B cell (primary cell): Measurements from ENCODE around the gene RPS6KL1. TPM values are rescaled to one million over a fixed set of nuclear protein-coding genes. Genes with fewer than 3 reads are reported as not detected.
A peak's percentile ranks its signal among the peaks of the same experiment; 100 is the strongest.

Experiments used
- ATAC-seq: fragments of 200-7000 bp; cut with Tn5 transposase; one replicate; pipeline ENCODE4 v1.10.0; 2021; ENCODE audit warnings: low read depth, mild to moderate bottlenecking, moderate number of reproducible peaks, moderate library complexity
- CTCF ChIA-PET: fragments of 350-600 bp; sonication (Branson Sonifier 250); formaldehyde crosslinking; loops from one replicate; lab custom pipeline; 2021; ENCODE audit warnings: antibody characterized with exemption, inconsistent platforms; lab: Charles Lee
- POLR2A ChIA-PET: fragments of 350-600 bp; sonication (Branson Sonifier 250); formaldehyde crosslinking; loops from one replicate; lab custom pipeline; 2021; ENCODE audit warnings: antibody characterized with exemption; lab: Charles Lee
- DNase-seq: peaks from one replicate; pipeline ENCODE4 v3.0.0; 2013
- H2AFZ ChIP-seq: 2 replicates; pipeline ENCODE4 v1.6.1; 2012; ENCODE audit warnings: mild to moderate bottlenecking, low read depth, low read length; ENCODE audit not compliant: insufficient read depth, poor library complexity, severe bottlenecking
- H3K27ac ChIP-seq, 2 donors: 1 replicate in 1 of 2; 2 replicates in 1 of 2; pipeline ENCODE4 v1.5.1; 2012 to 2013; ENCODE audit warnings: low read length in 2 of 2, mild to moderate bottlenecking in 2 of 2, moderate library complexity in 1 of 2
- H3K27me3 ChIP-seq, 4 experiments: fragments of 200-600 bp in 1 of 4; sonication (generic) in 1 of 4; replicated peaks in 1 of 4; 1 replicate in 2 of 4; 2 replicates in 2 of 4; pipeline versions ENCODE4 v1.6.1 to v1.7.0; 2013 to 2016; ENCODE audit warnings: low read length in 3 of 4, mild to moderate bottlenecking in 2 of 4, mixed read lengths in 1 of 4, moderate library complexity in 1 of 4; ENCODE audit not compliant: insufficient read depth in 4 of 4, control insufficient read depth in 3 of 4; ENCODE audit errors: control extremely low read depth in 1 of 4
- H3K36me3 ChIP-seq, 2 experiments: replicated peaks in 1 of 2; 1 replicate in 1 of 2; 2 replicates in 1 of 2; pipeline versions ENCODE4 v1.6.1 to v1.7.1; 2013; ENCODE audit warnings: low read length in 1 of 2; ENCODE audit not compliant: insufficient read depth in 2 of 2, control insufficient read depth in 1 of 2; ENCODE audit errors: control extremely low read depth in 1 of 2, extremely low read depth in 1 of 2
- H3K4me1 ChIP-seq, 2 donors: fragments of 200-600 bp in 1 of 2; sonication (generic) in 1 of 2; 1 replicate in 1 of 2; 2 replicates in 1 of 2; pipeline versions ENCODE4 v1.5.1 to v1.6.1; 2013 to 2017; ENCODE audit warnings: low read length in 2 of 2; ENCODE audit not compliant: control insufficient read depth in 2 of 2, insufficient read depth in 2 of 2
- H3K4me2 ChIP-seq: replicated peaks from 2 replicates; pipeline ENCODE3; 2012; ENCODE audit warnings: mild to moderate bottlenecking, low read depth, low read length; ENCODE audit not compliant: poor library complexity, severe bottlenecking
- H3K4me3 ChIP-seq, 5 experiments: fragments of 200-600 bp in 1 of 5; sonication (generic) in 1 of 5; 1 replicate in 3 of 5; 2 replicates in 2 of 5; pipeline versions ENCODE4 v1.5.1 to v1.7.0; 2011 to 2016; ENCODE audit warnings: low read length in 4 of 5, mild to moderate bottlenecking in 4 of 5, low read depth in 2 of 5, control low read depth in 1 of 5, moderate library complexity in 1 of 5; ENCODE audit not compliant: insufficient read depth in 1 of 5; ENCODE audit errors: control extremely low read depth in 1 of 5, extremely low read depth in 1 of 5
- H3K79me2 ChIP-seq: fragments of 200-600 bp; sonication (generic); one replicate; pipeline ENCODE4 v1.6.0; 2016; ENCODE audit warnings: low read length; ENCODE audit not compliant: control insufficient read depth, insufficient read depth
- H3K9ac ChIP-seq: fragments of 200-600 bp; sonication (generic); 2 replicates; pipeline ENCODE4 v1.6.1; 2017; ENCODE audit warnings: mild to moderate bottlenecking, low read length, moderate library complexity
- H3K9me3 ChIP-seq, 3 donors: one replicate each; pipeline versions ENCODE4 v1.6.1 to v1.7.1; 2013; ENCODE audit warnings: low read length in 2 of 3; ENCODE audit not compliant: control insufficient read depth in 2 of 3, insufficient read depth in 1 of 3; ENCODE audit errors: control extremely low read depth in 1 of 3
- H4K20me1 ChIP-seq: 2 replicates; pipeline ENCODE4 v1.6.0; 2012; ENCODE audit warnings: mild to moderate bottlenecking, low read length; ENCODE audit not compliant: insufficient read depth, control insufficient read depth, poor library complexity, severe bottlenecking
- H3K27ac Mint-ChIP-seq: one replicate; pipeline ENCODE4 v1.8.0; 2021; ENCODE audit warnings: mixed read lengths
- H3K27me3 Mint-ChIP-seq: one replicate; pipeline ENCODE4 v1.8.0; 2021; ENCODE audit warnings: mixed read lengths
- H3K4me1 Mint-ChIP-seq: one replicate; pipeline ENCODE4 v1.8.0; 2021; ENCODE audit warnings: mixed read lengths
- H3K4me3 Mint-ChIP-seq: one replicate; pipeline ENCODE4 v1.8.0; 2021; ENCODE audit warnings: mixed read lengths
- H3K9me3 Mint-ChIP-seq: one replicate; pipeline ENCODE4 v1.8.0; 2022; ENCODE audit warnings: mixed read lengths; ENCODE audit not compliant: insufficient read depth
- CTCF ChIP-seq: fragments of 200-600 bp; IDR thresholded peaks from one replicate; pipeline ENCODE4 v1.8.0; 2022; ENCODE audit warnings: antibody characterized with exemption, mild to moderate bottlenecking
- EZH2 ChIP-seq: IDR thresholded peaks from 2 replicates; pipeline ENCODE4 v1.6.1; 2012; ENCODE audit warnings: borderline replicate concordance, low read depth, mild to moderate bottlenecking, moderate library complexity, low read length; ENCODE audit not compliant: insufficient read depth, poor library complexity, severe bottlenecking
- WGBS: methylation state at CpG from one replicate; pipeline ENCODE4 v1.1.5; 2013; ENCODE audit warnings: missing lambda C conversion rate; ENCODE audit not compliant: insufficient coverage; 5-methylcytosine and 5-hydroxymethylcytosine counted together
- intact Hi-C: fragments of 100-400 bp; cut with micrococcal nuclease; formaldehyde crosslinking; loops from one replicate; pipeline ENCODE4 v1.10.0; 2022
- polyA plus RNA-seq: library from polyadenylated mRNA; depleted of rRNA; stranded (reverse); fragments of >200 nt; gene quantifications from 2 replicates; pipeline ENCODE4 v1.2.3, GENCODE V29; 2012
- total RNA-seq, 2 donors: library from RNA; stranded (reverse); fragments of 120-200 nt in 1 of 2; gene quantifications; 1 replicate in 1 of 2; 2 replicates in 1 of 2; pipeline versions ENCODE4 v1.2.3 to v1.2.4, GENCODE V29; 2013 to 2022

RPS6KL1 gene
- total and polyA plus RNA-seq, 2 donors (not counting 1 experiment from before 2014, with no cell fraction given), result 3.4 to 4.4 TPM

GRCh38 chr14:74892745-74893144 is 30.3 kb downstream of the RPS6KL1 start:
- Mint-ChIP-seq H3K4me3 (no peak overlapping the region), H3K27ac (peak overlapping the region; percentile 92), H3K4me1 (peaks cover 32% of the 10 kb centered on the region), H3K9me3 (no peaks in the 10 kb centered on the region), H3K27me3 (no peaks in the 10 kb centered on the region)
- DNase-seq, result peak; percentile 45
- peak; percentile 51 for ATAC-seq
- WGBS, result 5% methylated on average over 2 of the region's 5 CpGs
- CTCF ChIA-PET, result interaction anchor here (0.6 to 25.3 kb wide), 6 partner anchors 9 to 1375 kb away, joined by 4 to 926 read pairs (median 8); partner anchors contain the start of genes DLST, EIF2B2 and PROX2
- H3K27ac ChIP-seq, result peak overlapping the region; percentile 6 to 76
- H3K4me2 ChIP-seq, result peak overlapping the region; percentile 49
- no peaks in the 10 kb centered on the region for H3K9me3 ChIP-seq
- H3K9ac ChIP-seq, result no peak overlapping the region
- no peak overlapping the region for H3K4me3 ChIP-seq
- H4K20me1 ChIP-seq, result peaks cover 10% of the 10 kb centered on the region
- H3K4me1 ChIP-seq, result peaks cover 23 to 32% of the 10 kb centered on the region in 2 donors
- peaks cover 24% of the 10 kb centered on the region for H3K79me2 ChIP-seq
- intact Hi-C loops, result no loop called here
- H3K27me3 ChIP-seq, result no peaks in the 10 kb centered on the region
- H2AFZ ChIP-seq, result no peak overlapping the region
- H3K36me3 ChIP-seq, result peaks cover 32 to 84% of the 10 kb centered on the region in 2 experiments
- TF ChIP-seq EZH2, result no peak
- no peak for TF ChIP-seq CTCF
- POLR2A ChIA-PET, result interaction anchor here (0.6 kb wide), 1 partner anchor 48 kb away, joined by 3 read pairs; no protein-coding TSS in a partner anchor

GRCh38 chr14:74891870-74892269 is 31.2 kb downstream of the RPS6KL1 start:
- H3K79me2 ChIP-seq, result peaks cover 25% of the 10 kb centered on the region
- H3K4me3 Mint-ChIP-seq, result no peak overlapping the region
- H3K27ac ChIP-seq, result no peak overlapping the region
- H3K27me3 Mint-ChIP-seq, result no peaks in the 10 kb centered on the region
- WGBS, result 96% methylated on average over 4 of the region's 6 CpGs
- ATAC-seq (no peak), DNase-seq (no peak)
- H3K9ac ChIP-seq, result no peak overlapping the region
- intact Hi-C loops, result no loop called here
- ChIA-PET POLR2A (no interaction called here), CTCF (interaction anchor here (2.6 to 25.3 kb wide), 3 partner anchors 10 to 26 kb away, joined by 12 to 926 read pairs (median 59); partner anchors contain the start of genes DLST and PROX2)
- peaks cover 24 to 84% of the 10 kb centered on the region in 2 experiments for H3K36me3 ChIP-seq
- no peaks in the 10 kb centered on the region for H3K9me3 ChIP-seq
- no peaks in the 10 kb centered on the region for H3K9me3 Mint-ChIP-seq
- H3K27me3 ChIP-seq, result no peaks in the 10 kb centered on the region
- H3K4me1 ChIP-seq, result peaks cover 23 to 32% of the 10 kb centered on the region in 2 donors
- H3K27ac Mint-ChIP-seq, result no peak overlapping the region
- no peak overlapping the region for H3K4me3 ChIP-seq
- H4K20me1 ChIP-seq, result peaks cover 11% of the 10 kb centered on the region
- TF ChIP-seq EZH2, result no peak
- no peak for TF ChIP-seq CTCF
- no peak overlapping the region for H2AFZ ChIP-seq
- H3K4me1 Mint-ChIP-seq, result peaks cover 32% of the 10 kb centered on the region
- no peak overlapping the region for H3K4me2 ChIP-seq
